Retinal pigment epithelial cell (primary cell): ENCODE measurements around the gene SYNDIG1.

ENCODE experiments used
- DNase-seq: peaks from one replicate; pipeline ENCODE4 v3.0.0-alpha.2; 2010; ENCODE audit warnings: low read depth
- H3K4me3 ChIP-seq: 2 replicates; pipeline ENCODE4 v1.5.1; 2011; ENCODE audit warnings: mild to moderate bottlenecking, low read length, control low read depth, moderate library complexity
- TF ChIP-seq, protein P1 (sequence below): conservative IDR thresholded peaks from 2 replicates; pipeline ENCODE4 v1.5.1; 2011; ENCODE audit warnings: low read depth, low read length, control low read depth, inconsistent platforms

Gene SYNDIG1

DNA sequence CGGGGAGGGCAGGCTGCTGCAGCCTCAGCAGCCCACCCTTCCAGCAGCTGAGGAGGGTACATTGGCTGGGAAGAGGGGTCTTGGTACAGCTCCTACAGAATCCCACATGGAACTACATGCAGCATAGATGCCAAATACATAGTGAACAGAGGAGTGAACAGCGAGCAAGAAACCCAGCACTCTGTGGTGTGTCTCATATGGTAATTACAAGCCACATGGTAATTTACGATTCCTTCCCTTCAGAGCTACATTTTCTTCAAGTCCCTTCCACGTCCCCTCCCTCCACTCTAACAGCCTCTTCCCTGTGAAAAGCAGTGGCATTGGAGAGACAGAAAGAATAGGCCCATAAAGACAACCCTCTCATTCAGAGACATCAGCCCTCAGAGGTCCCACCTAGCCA is 167.7 kb downstream of the SYNDIG1 start:
- no peak overlapping the region for H3K4me3 ChIP-seq
- DNase-seq: no peak
- TF ChIP-seq, protein P1, sequence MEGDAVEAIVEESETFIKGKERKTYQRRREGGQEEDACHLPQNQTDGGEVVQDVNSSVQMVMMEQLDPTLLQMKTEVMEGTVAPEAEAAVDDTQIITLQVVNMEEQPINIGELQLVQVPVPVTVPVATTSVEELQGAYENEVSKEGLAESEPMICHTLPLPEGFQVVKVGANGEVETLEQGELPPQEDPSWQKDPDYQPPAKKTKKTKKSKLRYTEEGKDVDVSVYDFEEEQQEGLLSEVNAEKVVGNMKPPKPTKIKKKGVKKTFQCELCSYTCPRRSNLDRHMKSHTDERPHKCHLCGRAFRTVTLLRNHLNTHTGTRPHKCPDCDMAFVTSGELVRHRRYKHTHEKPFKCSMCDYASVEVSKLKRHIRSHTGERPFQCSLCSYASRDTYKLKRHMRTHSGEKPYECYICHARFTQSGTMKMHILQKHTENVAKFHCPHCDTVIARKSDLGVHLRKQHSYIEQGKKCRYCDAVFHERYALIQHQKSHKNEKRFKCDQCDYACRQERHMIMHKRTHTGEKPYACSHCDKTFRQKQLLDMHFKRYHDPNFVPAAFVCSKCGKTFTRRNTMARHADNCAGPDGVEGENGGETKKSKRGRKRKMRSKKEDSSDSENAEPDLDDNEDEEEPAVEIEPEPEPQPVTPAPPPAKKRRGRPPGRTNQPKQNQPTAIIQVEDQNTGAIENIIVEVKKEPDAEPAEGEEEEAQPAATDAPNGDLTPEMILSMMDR: no peak

DNA sequence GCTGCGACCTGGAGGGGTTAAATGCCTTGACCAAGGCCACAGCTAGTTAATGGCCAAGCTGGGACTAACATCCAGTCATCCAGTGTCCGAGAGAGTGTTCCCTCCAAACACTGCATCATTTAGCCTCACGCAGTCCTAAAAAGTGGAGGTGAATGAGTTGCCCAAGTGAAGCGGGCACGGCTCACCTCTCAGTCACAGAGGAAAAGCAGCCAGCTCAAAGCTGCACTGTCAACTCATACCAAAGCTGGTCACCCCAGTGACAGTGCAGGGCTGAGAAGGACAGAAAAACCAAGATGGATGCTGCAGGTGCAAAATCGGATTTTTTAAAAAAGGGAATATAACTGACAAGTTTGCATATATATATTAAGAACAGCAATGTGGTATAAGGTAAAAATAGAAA is 168.5 kb downstream of the SYNDIG1 start:
- TF ChIP-seq, protein P1: no peak
- DNase-seq: no peak
- H3K4me3 ChIP-seq: no peak overlapping the region

DNA sequence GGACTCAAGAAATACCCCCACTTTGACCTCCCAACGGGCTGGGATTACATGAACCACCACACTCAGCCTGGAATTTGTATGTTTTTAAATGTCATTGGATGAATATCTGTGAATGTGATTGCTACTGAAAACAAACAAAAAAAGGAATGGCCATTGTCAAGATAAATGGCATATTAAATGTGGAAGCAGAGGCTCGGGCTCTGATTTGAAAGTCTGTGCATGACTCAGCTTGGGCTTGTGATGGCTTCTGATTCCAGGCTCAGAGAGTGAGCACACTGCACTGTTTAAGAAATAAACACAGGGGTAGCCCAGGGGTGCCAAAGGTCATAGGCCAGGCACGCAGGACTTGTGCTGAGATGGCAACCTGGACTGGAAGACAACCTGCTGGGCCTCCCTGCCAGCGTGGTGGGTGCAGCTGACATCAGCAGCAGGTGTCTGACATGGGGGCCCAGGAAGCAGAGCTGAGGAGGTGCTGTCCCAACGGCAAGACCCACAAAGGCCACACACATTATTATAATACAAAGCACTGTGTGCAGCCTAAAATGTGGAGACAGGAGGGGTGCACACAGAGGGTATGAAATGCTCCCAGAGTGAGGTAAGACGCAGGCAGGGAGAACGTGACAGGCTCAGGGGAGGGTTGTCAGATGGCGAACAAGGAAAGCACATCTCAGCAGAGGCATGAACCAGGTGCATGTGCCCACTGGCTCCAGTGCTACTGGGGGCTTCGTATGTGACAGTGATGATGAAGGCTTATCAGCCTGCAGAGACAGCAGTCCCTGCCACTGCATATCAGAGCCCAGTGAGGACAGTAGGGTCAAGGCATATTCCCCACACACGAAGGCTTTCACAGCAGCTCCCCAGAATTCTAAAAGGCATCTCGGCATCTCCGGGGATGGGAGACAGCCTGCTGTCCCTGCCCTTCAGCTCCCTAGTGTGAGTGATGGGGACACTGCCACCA is 169.4 kb downstream of the SYNDIG1 start:
- TF ChIP-seq, protein P1: no peak
- H3K4me3 ChIP-seq: no peak overlapping the region
- DNase-seq: no peak

DNA sequence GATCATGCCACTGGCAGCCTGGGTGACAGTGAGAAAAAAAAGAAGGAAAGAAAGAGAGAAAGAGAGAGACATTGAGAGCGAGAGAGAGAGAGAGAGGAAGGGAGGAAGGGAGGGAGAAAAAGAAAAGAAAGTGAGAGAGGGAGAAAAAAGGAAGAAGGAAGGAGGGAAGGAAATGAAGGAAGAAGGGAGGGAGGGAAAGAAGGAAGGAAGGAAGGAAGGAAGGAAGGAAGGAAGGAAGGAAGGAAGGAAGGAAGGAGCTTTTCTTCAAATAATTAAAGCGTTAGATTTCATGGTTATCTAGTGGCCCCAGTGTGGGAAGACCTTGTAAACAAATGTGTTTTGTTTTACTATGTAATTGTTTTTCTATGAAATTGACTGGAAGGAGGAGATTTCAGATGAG is 170.8 kb downstream of the SYNDIG1 start:
- DNase-seq: no peak
- H3K4me3 ChIP-seq: no peak overlapping the region
- TF ChIP-seq, protein P1: no peak

DNA sequence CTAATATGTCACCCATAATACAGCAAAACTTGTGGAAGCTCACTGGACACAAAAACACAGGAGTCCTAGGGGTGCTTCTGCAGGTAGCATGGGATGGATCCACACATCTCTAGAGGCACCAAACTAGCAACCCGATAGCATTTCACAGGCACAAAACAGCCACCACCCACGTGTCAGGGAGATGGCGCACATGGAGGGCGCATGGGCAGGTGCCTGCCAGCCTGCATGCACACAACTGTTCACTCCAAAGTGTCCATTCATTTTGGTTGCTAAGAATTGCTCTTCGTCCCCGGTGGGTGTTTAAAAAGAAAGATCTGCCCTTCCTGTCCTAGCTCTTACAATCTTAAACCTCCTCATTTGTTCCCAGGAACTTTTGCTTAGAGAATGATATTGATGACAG is 171.3 kb downstream of the SYNDIG1 start:
- no peak overlapping the region for H3K4me3 ChIP-seq
- DNase-seq: no peak
- TF ChIP-seq, protein P1: no peak

DNA sequence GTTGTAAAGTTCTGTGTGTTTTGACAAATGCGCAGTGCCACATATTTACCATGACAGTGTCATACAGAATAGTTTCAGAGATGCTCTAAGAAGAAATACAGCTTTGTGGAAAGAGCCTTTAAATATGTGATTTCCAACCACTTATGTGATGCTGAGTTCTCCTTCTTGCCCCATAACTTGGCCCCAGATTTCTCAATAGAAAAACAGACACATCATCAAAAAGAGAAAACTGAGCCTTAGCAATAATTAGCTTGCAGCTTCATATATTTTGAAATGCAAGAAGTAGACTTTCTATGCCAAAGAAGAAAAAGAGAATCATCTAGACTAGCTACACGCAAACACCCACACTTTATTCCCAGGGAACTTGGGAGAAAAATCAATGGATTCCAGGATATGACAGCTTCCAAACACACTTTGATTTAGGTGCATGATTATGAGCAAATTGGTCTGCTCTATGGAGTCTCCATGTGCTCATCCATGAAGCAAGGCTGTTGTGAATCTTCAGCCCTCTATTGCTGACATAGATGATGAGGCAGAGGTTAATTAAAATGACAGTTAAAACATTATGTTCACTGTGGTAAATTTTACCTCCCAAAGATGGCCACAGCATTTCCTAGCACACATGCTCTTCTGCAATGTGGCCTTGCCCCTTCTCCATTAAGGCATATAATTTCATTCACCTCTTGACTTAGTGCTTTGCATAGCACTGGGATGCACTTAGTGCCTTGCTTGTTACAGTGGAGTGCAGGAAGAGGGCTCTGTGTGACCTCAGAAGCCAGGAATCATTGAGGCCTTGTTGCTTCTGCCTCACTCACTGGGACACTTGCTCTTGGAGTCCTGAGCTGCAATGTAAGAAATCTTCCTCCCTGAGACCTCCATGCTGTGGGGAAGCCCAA is 174.6 kb downstream of the SYNDIG1 start:
- TF ChIP-seq, protein P1: no peak
- no peak overlapping the region for H3K4me3 ChIP-seq
- DNase-seq: no peak
